Measurements from ENCODE around the gene CC2D2A. TPM values are rescaled to one million over a fixed set of nuclear protein-coding genes. Genes with fewer than 3 reads are reported as not detected.

CC2D2A gene
- total and polyA plus RNA-seq, 2 experiments from 2014 or later: 13.9 to 15.8 TPM

- Histone ChIP-seq H3K9me2 (ENCODE audit: insufficient read depth) (no peaks in the 10 kb centered on the region), H3F3A (replicated peaks; ENCODE audit: low read depth) (no peaks in the 10 kb centered on the region), H3K4me1 (ENCODE audit: insufficient read depth) (no peaks in the 10 kb centered on the region), H3K27me3 (ENCODE audit: insufficient read depth) (no peaks in the 10 kb centered on the region), H3K36me3 (ENCODE audit: insufficient read depth) (no peaks in the 10 kb centered on the region), H3K27ac (ENCODE audit: low read depth) (no peak overlapping the region), H3K4me2 (no peak overlapping the region), H4K20me1 (replicated peaks; ENCODE audit: insufficient read depth) (no peaks in the 10 kb centered on the region), H3K79me2 (replicated peaks; ENCODE audit: insufficient read depth) (no peaks in the 10 kb centered on the region), H3K4me3 (no peak overlapping the region), H2AFZ (no peak overlapping the region)
- Mint-ChIP-seq H3K36me3 (ENCODE audit: low read depth) (no peaks in the 10 kb centered on the region), H3K9me3 (no peaks in the 10 kb centered on the region; the same call in 2 of the 3 replicates), H3K4me1 (no peaks in the 10 kb centered on the region), H3K27ac (no peak overlapping the region), H3K4me3 (no peak overlapping the region), H3K27me3 (ENCODE audit: insufficient read depth, low read depth, poor library complexity) (no peaks in the 10 kb centered on the region)
- ATAC-seq: no peak
- no peak for DNase-seq (ENCODE audit: low spot score)
- TF ChIP-seq EZH2phosphoT487 (IDR thresholded peaks at IDR 0.05; ENCODE audit: unreplicated experiment) (no peak), CTCF (conservative IDR thresholded peaks at IDR 0.05; ENCODE audit: low read depth in 2 of 2) (no peak), POLR2AphosphoS5 (IDR thresholded peaks at IDR 0.05; ENCODE audit: low read depth) (no peak), REST (IDR thresholded peaks at IDR 0.05; ENCODE audit: unreplicated experiment) (no peak), CREB1 (CRISPR knock-in tag; IDR thresholded peaks at IDR 0.05; ENCODE audit: low read depth) (no peak), NANOG (IDR thresholded peaks at IDR 0.05; ENCODE audit: borderline replicate concordance) (no peak), ETS1 (IDR thresholded peaks at IDR 0.05) (no peak), EZH2 (IDR thresholded peaks at IDR 0.05; ENCODE audit: low read depth, unreplicated experiment) (no peak), ZNF114 (CRISPR knock-in tag; IDR thresholded peaks at IDR 0.05) (no peak), JUNB (IDR thresholded peaks at IDR 0.05; ENCODE audit: unreplicated experiment) (no peak), STAT1 (IDR thresholded peaks at IDR 0.05; ENCODE audit: unreplicated experiment) (no peak), ZNF462 (CRISPR knock-in tag; IDR thresholded peaks at IDR 0.05) (no peak), ZNF331 (CRISPR knock-in tag; IDR thresholded peaks at IDR 0.05; ENCODE audit: low read depth) (no peak)
Measured at GRCh38 chr4:15434676-15435075, 35.0 kb upstream of the CC2D2A start.
